GM12873 (cell line): Measurements from ENCODE around the gene LDLRAD1.

Source experiments
- CTCF ChIP-seq: IDR thresholded peaks from 2 replicates; pipeline ENCODE4 v1.5.1; 2012; ENCODE audit warnings: low read depth, mild to moderate bottlenecking, moderate library complexity, low read length, control low read depth; ENCODE audit not compliant: insufficient read depth; ENCODE audit errors: missing control alignments

The LDLRAD1 gene

GRCh38 chr1:54013393-54014008 is 4.5 kb downstream of the LDLRAD1 start:
- TF ChIP-seq CTCF, result no peak

- no peak for TF ChIP-seq CTCF
These were observed 5.1 kb downstream of the LDLRAD1 start for GRCh38 chr1:54012863-54013262.

GRCh38 chr1:54012008-54012325 is 6.0 kb downstream of the LDLRAD1 start:
- no peak for TF ChIP-seq CTCF

GRCh38 chr1:54011316-54012007 is 6.5 kb downstream of the LDLRAD1 start:
- no peak for TF ChIP-seq CTCF

- no peak for TF ChIP-seq CTCF
These were observed 7.4 kb downstream of the LDLRAD1 start for GRCh38 chr1:54010415-54011117.

- no peak for TF ChIP-seq CTCF
These were observed 8.6 kb downstream of the LDLRAD1 start for GRCh38 chr1:54009406-54009805.

GRCh38 chr1:54008876-54009275 is 9.1 kb downstream of the LDLRAD1 start:
- TF ChIP-seq CTCF, result no peak
